K562 (cell line): ENCODE results near the gene AGAP3. TPM values are rescaled to one million over a fixed set of nuclear protein-coding genes. Genes with fewer than 3 reads are reported as not detected.
A peak's percentile ranks its signal among the peaks of the same experiment; 100 is the strongest.

ENCODE experiments used
- ELK3 ChIP-seq: fragments of 450-650 bp; formaldehyde crosslinking; IDR thresholded peaks from 2 replicates; pipeline ENCODE4 v1.4.0; 2020; ENCODE audit warnings: mild to moderate bottlenecking
- GATAD2B ChIP-seq: fragments of 450-650 bp; IDR thresholded peaks from 2 replicates; pipeline ENCODE4 v1.6.1; 2017; ENCODE audit warnings: mild to moderate bottlenecking, borderline replicate concordance
- NR1H2 ChIP-seq: sonication (generic); formaldehyde crosslinking; IDR thresholded peaks from 2 replicates; pipeline ENCODE4 v1.4.0; 2020; ENCODE audit warnings: mild to moderate bottlenecking, missing genetic modification reagents
- SLC30A9 ChIP-seq: fragments of 250-450 bp; sonication (Bioruptor Pico); IDR thresholded peaks from 2 replicates; pipeline ENCODE4 v1.8.0; 2022; ENCODE audit warnings: mild to moderate bottlenecking, moderate library complexity
- SREBF1 ChIP-seq: fragments of 150-350 bp; IDR thresholded peaks from 2 replicates; pipeline ENCODE4 v1.6.1; 2014; ENCODE audit warnings: antibody characterized with exemption, low read depth, low read length, borderline replicate concordance
- ZKSCAN1 ChIP-seq: fragments of 150-350 bp; IDR thresholded peaks from 2 replicates; pipeline ENCODE4 v1.6.1; 2016; ENCODE audit warnings: low read depth, low read length
- ZNF444 ChIP-seq: fragments of 250-450 bp; sonication (Bioruptor Pico); IDR thresholded peaks from 2 replicates; pipeline ENCODE4 v1.4.0; 2020; ENCODE audit warnings: mild to moderate bottlenecking, moderate library complexity
- polyA plus RNA-seq, 8 experiments: library from polyadenylated mRNA; depleted of rRNA in 4 of 8; stranded (reverse) in 5 of 8; unstranded in 3 of 8; fragments of >200 nt; fragmentation: Nextera tagmentation in 2 of 8; fragmentation: Illumina TruSeq in 1 of 8; extraction: Ambion mirVana in 2 of 8; extraction: Trizol in 1 of 8; gene quantifications; 2 replicates each; pipeline versions ENCODE4 v1.2.1 to v1.2.3, GENCODE V29; 2011 to 2014; ENCODE audit warnings: inconsistent platforms in 1 of 8, missing spikeins in 1 of 8
- total RNA-seq, 7 experiments: library from RNA; depleted of rRNA in 6 of 7; stranded (reverse); fragments of >200 nt in 6 of 7; fragmentation: Illumina TruSeq in 2 of 7; extraction: Trizol in 2 of 7; gene quantifications; 2 replicates each; pipeline versions ENCODE4 v1.2.1 to v1.2.3, GENCODE V29; 2011 to 2021; ENCODE audit warnings: low replicate concordance in 1 of 7
- TF ChIP-seq, protein P1 (sequence below): fragments of 450-650 bp; IDR thresholded peaks from 2 replicates; pipeline ENCODE4 v1.6.1; 2016
- TF ChIP-seq, protein P2 (sequence below): fragments of 250-450 bp; sonication (Bioruptor Pico); IDR thresholded peaks from 2 replicates; pipeline ENCODE4 v1.4.0; 2020
- TF ChIP-seq, protein P3 (sequence below): fragments of 450-650 bp; conservative IDR thresholded peaks from 2 replicates; pipeline ENCODE4 v1.6.1; 2016; ENCODE audit warnings: missing genetic modification characterization, low read depth, mild to moderate bottlenecking, missing compliant biosample characterization, moderate library complexity
- TF ChIP-seq, protein P4 (sequence below): fragments of 250-450 bp; sonication (Bioruptor Pico); IDR thresholded peaks from 2 replicates; pipeline ENCODE4 v1.5.0; 2021; ENCODE audit warnings: mild to moderate bottlenecking, moderate library complexity

AGAP3 gene
- total and polyA plus RNA-seq, 9 of the 15 experiments (the other 6 are each of a cell fraction or from before 2014, with no cell fraction given) = 3.4 to 208 (median 62.2) TPM

- TF ChIP-seq, protein P1, sequence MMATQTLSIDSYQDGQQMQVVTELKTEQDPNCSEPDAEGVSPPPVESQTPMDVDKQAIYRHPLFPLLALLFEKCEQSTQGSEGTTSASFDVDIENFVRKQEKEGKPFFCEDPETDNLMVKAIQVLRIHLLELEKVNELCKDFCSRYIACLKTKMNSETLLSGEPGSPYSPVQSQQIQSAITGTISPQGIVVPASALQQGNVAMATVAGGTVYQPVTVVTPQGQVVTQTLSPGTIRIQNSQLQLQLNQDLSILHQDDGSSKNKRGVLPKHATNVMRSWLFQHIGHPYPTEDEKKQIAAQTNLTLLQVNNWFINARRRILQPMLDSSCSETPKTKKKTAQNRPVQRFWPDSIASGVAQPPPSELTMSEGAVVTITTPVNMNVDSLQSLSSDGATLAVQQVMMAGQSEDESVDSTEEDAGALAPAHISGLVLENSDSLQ = peak; percentile 26; the same call in 1 of the 2 replicates
- TF ChIP-seq, protein P2, sequence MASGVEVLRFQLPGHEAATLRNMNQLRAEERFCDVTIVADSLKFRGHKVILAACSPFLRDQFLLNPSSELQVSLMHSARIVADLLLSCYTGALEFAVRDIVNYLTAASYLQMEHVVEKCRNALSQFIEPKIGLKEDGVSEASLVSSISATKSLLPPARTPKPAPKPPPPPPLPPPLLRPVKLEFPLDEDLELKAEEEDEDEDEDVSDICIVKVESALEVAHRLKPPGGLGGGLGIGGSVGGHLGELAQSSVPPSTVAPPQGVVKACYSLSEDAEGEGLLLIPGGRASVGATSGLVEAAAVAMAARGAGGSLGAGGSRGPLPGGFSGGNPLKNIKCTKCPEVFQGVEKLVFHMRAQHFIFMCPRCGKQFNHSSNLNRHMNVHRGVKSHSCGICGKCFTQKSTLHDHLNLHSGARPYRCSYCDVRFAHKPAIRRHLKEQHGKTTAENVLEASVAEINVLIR (CRISPR knock-in tag) = no peak
- TF ChIP-seq, protein P3, sequence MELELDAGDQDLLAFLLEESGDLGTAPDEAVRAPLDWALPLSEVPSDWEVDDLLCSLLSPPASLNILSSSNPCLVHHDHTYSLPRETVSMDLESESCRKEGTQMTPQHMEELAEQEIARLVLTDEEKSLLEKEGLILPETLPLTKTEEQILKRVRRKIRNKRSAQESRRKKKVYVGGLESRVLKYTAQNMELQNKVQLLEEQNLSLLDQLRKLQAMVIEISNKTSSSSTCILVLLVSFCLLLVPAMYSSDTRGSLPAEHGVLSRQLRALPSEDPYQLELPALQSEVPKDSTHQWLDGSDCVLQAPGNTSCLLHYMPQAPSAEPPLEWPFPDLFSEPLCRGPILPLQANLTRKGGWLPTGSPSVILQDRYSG (tag) = no peak; the same call in 1 of the 2 replicates
- no peak for TF ChIP-seq ELK3 (CRISPR knock-in tag)
- TF ChIP-seq GATAD2B = no peak
- no peak for TF ChIP-seq ZNF444
- TF ChIP-seq NR1H2 (CRISPR knock-in tag) = peak; percentile 94; the same call in 1 of the 2 replicates
- TF ChIP-seq ZKSCAN1 = no peak
- no peak for TF ChIP-seq SREBF1
- no peak for TF ChIP-seq SLC30A9 (CRISPR knock-in tag)
- TF ChIP-seq, protein P4, sequence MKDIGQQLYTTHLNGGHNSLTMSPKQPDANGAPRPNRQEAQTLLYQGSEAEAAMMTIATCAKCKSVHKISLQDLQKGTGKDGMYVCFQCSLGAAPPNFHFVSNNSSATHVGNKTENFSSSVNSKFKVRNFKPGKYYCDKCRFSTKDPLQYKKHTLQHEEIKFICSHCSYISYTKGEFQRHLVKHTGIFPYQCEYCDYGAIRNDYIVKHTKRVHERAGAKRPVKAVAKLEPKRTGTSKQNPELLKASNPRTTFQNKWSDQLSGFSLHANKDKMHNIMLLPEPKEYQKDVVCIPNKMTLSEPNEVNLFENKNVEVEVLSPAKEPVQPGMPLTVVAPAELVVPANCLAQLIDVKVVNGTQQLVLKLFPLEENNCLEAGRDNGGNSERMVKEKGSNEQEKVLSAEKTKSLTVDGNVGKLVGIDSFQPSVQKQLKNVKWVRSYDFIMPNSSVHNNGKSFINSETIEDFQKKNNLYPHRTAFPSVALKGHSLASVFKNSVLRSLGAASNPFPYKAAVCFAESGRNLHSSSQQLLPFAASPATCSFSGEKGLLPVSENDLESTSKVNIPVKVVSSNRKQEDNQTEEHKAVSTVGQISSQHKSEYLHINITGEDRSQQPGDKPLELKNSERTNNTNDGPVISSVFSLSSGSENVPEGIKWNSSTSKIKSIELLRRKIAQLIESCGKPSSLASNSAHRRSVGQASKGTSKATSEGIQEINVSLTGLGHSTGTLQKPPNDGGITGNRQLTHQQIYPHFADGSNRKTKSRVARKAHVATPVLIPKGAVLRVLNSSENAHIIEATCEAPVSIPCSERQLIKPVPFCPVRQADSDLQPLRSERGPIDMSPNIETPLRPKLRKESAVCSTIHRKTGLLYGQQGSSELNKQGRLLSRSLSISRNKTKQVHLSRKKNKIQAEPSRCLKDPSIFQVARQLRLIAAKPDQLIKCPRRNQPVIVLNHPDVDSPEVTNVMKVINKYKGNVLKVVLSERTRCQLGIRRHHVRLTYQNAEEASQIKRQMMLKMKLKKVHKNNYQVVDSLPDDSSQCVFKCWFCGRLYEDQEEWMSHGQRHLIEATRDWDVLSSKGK (CRISPR knock-in tag) = no peak
These were observed 3.9 kb upstream of the AGAP3 start (continued) for GRCh38 chr7:151082141-151083070.
